Natural killer cell (primary cell): ENCODE results near the gene SNRK. TPM values are rescaled to one million over a fixed set of nuclear protein-coding genes. Genes with fewer than 3 reads are reported as not detected.
A peak's percentile ranks its signal among the peaks of the same experiment; 100 is the strongest.

Experiments used
- ATAC-seq, 3 donors: fragments of 150-1000 bp in 2 of 3; fragments of 200-7000 bp in 1 of 3; cut with Tn5 transposase; 1 replicate in 1 of 3; 2 replicates in 2 of 3; pipeline ENCODE4 v1.10.0; 2021; ENCODE audit warnings: mild to moderate bottlenecking in 2 of 3, moderate library complexity in 2 of 3
- DNase-seq, 2 donors: peaks; one replicate each; pipeline versions ENCODE4 v3.0.0 to v3.0.0-alpha.2; 2013 to 2021; ENCODE audit warnings: mixed read lengths in 1 of 2
- H3K27ac ChIP-seq: one replicate; pipeline ENCODE4 v1.5.1; 2013; ENCODE audit warnings: mild to moderate bottlenecking, low read length
- H3K27me3 ChIP-seq: one replicate; pipeline ENCODE4 v1.6.1; 2013; ENCODE audit warnings: low read length; ENCODE audit not compliant: control insufficient read depth, insufficient read depth
- H3K36me3 ChIP-seq: one replicate; pipeline ENCODE4 v1.6.1; 2013; ENCODE audit warnings: low read length; ENCODE audit not compliant: control insufficient read depth, insufficient read depth
- H3K4me1 ChIP-seq: one replicate; pipeline ENCODE4 v1.6.1; 2013; ENCODE audit warnings: low read length; ENCODE audit not compliant: control insufficient read depth, insufficient read depth
- H3K4me3 ChIP-seq: one replicate; pipeline ENCODE4 v1.5.1; 2013; ENCODE audit warnings: low read length
- H3K9me3 ChIP-seq: one replicate; pipeline ENCODE4 v1.6.1; 2013; ENCODE audit warnings: low read length; ENCODE audit not compliant: control insufficient read depth, insufficient read depth
- H3K27ac Mint-ChIP-seq, 2 donors: one replicate each; pipeline ENCODE4 v1.8.0; 2022; ENCODE audit warnings: mild to moderate bottlenecking in 2 of 2, mixed read lengths in 2 of 2, moderate library complexity in 1 of 2
- H3K27me3 Mint-ChIP-seq, 2 donors: one replicate each; pipeline ENCODE4 v1.8.0; 2022; ENCODE audit warnings: low read depth in 2 of 2, mixed read lengths in 2 of 2
- H3K36me3 Mint-ChIP-seq: one replicate; pipeline ENCODE4 v1.8.0; 2022; ENCODE audit warnings: mixed read lengths
- H3K4me1 Mint-ChIP-seq, 2 donors: one replicate each; pipeline ENCODE4 v1.8.0; 2022; ENCODE audit warnings: mixed read lengths in 2 of 2
- H3K4me3 Mint-ChIP-seq: one replicate; pipeline ENCODE4 v1.8.0; 2022; ENCODE audit warnings: mild to moderate bottlenecking, moderate library complexity, mixed read lengths
- H3K9me3 Mint-ChIP-seq, 2 donors: one replicate each; pipeline ENCODE4 v1.8.0; 2022; ENCODE audit warnings: mixed read lengths in 2 of 2
- CTCF ChIP-seq: fragments of 200-600 bp; IDR thresholded peaks from one replicate; pipeline ENCODE4 v1.8.0; 2022; ENCODE audit warnings: antibody characterized with exemption
- WGBS: methylation state at CpG from one replicate; pipeline ENCODE4 v1.1.7; 2013; ENCODE audit warnings: missing lambda C conversion rate; ENCODE audit not compliant: insufficient coverage; 5-methylcytosine and 5-hydroxymethylcytosine counted together
- intact Hi-C: fragments of 100-400 bp; cut with micrococcal nuclease; formaldehyde crosslinking; loops from one replicate; pipeline ENCODE4 v1.14.2; 2022
- total RNA-seq, 4 donors: library from RNA; stranded (reverse); fragments of 120-200 nt in 1 of 4; gene quantifications; one replicate each; pipeline versions ENCODE4 v1.2.3 to v1.2.4, GENCODE V29; 2013 to 2022

SNRK gene
- total RNA-seq, 3 donors from 2014 or later (not counting 1 experiment from before 2014, with no cell fraction given) = 177 to 209 (median 186) TPM

- intact Hi-C loops = loop anchor here (2.0 kb wide), 2 partner anchors 42 to 88 kb away; no protein-coding TSS in a partner anchor
- H3K4me1 ChIP-seq = peaks cover 38% of the 10 kb centered on the region
- no peak overlapping the region for H3K4me3 ChIP-seq
- Mint-ChIP-seq H3K4me1 (peaks cover 73 to 78% of the 10 kb centered on the region in 2 donors), H3K4me3 (peak overlapping the region; percentile 67), H3K36me3 (peaks cover 9% of the 10 kb centered on the region), H3K27ac (peak overlapping the region; percentile 89 to 94), H3K27me3 (no peaks in the 10 kb centered on the region), H3K9me3 (peaks cover 0 to 2% of the 10 kb centered on the region in 2 donors)
- ATAC-seq (peak; percentile 26 to 31 (median 31)), DNase-seq (peak in 1 of 2 donors; percentile 30)
- no peaks in the 10 kb centered on the region for H3K36me3 ChIP-seq
- H3K27ac ChIP-seq = peak overlapping the region; percentile 96
- H3K27me3 ChIP-seq = no peaks in the 10 kb centered on the region
- H3K9me3 ChIP-seq = no peaks in the 10 kb centered on the region
- no peak for TF ChIP-seq CTCF
Measured at GRCh38 chr3:43388915-43389314, 102.6 kb downstream of the SNRK start.

GRCh38 chr3:43389388-43390254 is 103.3 kb downstream of the SNRK start:
- no peak for TF ChIP-seq CTCF
- Histone ChIP-seq H3K36me3 (no peaks in the 10 kb centered on the region), H3K4me1 (peaks cover 41% of the 10 kb centered on the region), H3K9me3 (no peaks in the 10 kb centered on the region), H3K4me3 (no peak overlapping the region), H3K27ac (peak overlapping the region; percentile 96), H3K27me3 (no peaks in the 10 kb centered on the region)
- intact Hi-C loops = loop anchor here (2.0 kb wide), 2 partner anchors 43 to 87 kb away; no protein-coding TSS in a partner anchor
- DNase-seq = peak; percentile 45 to 90
- Mint-ChIP-seq H3K27ac (peak overlapping the region; percentile 89 to 94), H3K4me1 (peaks cover 80 to 82% of the 10 kb centered on the region in 2 donors), H3K4me3 (peak overlapping the region; percentile 67), H3K36me3 (peaks cover 6% of the 10 kb centered on the region), H3K27me3 (no peaks in the 10 kb centered on the region), H3K9me3 (peaks cover 0 to 2% of the 10 kb centered on the region in 2 donors)
- WGBS = 19% methylated on average over 9 of the region's 10 CpGs
- ATAC-seq = peak; percentile 83 to 91 (median 90)

- Histone ChIP-seq H3K9me3 (no peaks in the 10 kb centered on the region), H3K4me3 (no peak overlapping the region), H3K36me3 (no peaks in the 10 kb centered on the region), H3K27ac (peak overlapping the region; percentile 96), H3K27me3 (no peaks in the 10 kb centered on the region), H3K4me1 (peaks cover 41% of the 10 kb centered on the region)
- 93% methylated on average over 1 of the region's 1 CpG for WGBS
- H3K36me3 Mint-ChIP-seq = no peaks in the 10 kb centered on the region
- peak in 1 of 3 donors; percentile 8 for ATAC-seq
- H3K4me1 Mint-ChIP-seq = peaks cover 79 to 81% of the 10 kb centered on the region in 2 donors
- no peaks in the 10 kb centered on the region for H3K27me3 Mint-ChIP-seq
- DNase-seq = no peak
- intact Hi-C loops = no loop called here
- TF ChIP-seq CTCF = no peak
- H3K9me3 Mint-ChIP-seq = peaks cover 0 to 2% of the 10 kb centered on the region in 2 donors
- peak overlapping the region; percentile 89 to 94 for H3K27ac Mint-ChIP-seq
- H3K4me3 Mint-ChIP-seq = peak overlapping the region; percentile 53
Measured at GRCh38 chr3:43390255-43390588, 103.9 kb downstream of the SNRK start.
